PC-3 (cell line): ENCODE results near the gene PDIK1L.

Experiments
- EZH2phosphoT487 ChIP-seq: fragments of 300-600 bp; sonication (generic); IDR thresholded peaks from 2 replicates; pipeline ENCODE4 v1.6.1; 2018; ENCODE audit warnings: mild to moderate bottlenecking, antibody characterized with exemption, low read length, borderline replicate concordance
- TF ChIP-seq, protein P1 (sequence below): fragments of 300-600 bp; sonication (generic); conservative IDR thresholded peaks from 2 replicates; pipeline ENCODE4 v1.5.1; 2017; ENCODE audit warnings: antibody characterized with exemption, low read depth, mild to moderate bottlenecking, low read length

GRCh38 chr1:26098602-26099001, 13.0 kb upstream of the PDIK1L start:
- TF ChIP-seq, protein P1, sequence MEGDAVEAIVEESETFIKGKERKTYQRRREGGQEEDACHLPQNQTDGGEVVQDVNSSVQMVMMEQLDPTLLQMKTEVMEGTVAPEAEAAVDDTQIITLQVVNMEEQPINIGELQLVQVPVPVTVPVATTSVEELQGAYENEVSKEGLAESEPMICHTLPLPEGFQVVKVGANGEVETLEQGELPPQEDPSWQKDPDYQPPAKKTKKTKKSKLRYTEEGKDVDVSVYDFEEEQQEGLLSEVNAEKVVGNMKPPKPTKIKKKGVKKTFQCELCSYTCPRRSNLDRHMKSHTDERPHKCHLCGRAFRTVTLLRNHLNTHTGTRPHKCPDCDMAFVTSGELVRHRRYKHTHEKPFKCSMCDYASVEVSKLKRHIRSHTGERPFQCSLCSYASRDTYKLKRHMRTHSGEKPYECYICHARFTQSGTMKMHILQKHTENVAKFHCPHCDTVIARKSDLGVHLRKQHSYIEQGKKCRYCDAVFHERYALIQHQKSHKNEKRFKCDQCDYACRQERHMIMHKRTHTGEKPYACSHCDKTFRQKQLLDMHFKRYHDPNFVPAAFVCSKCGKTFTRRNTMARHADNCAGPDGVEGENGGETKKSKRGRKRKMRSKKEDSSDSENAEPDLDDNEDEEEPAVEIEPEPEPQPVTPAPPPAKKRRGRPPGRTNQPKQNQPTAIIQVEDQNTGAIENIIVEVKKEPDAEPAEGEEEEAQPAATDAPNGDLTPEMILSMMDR = no peak
- no peak for TF ChIP-seq EZH2phosphoT487
